SK-N-MC (cell line): Measurements from ENCODE around the gene ASTN2.

Experiments
- EZH2 ChIP-seq: fragments of 200-600 bp; sonication (generic); IDR thresholded peaks from one replicate; pipeline ENCODE4 v1.6.1; 2017; ENCODE audit warnings: antibody characterized with exemption
- FOXP2 ChIP-seq: optimal IDR thresholded peaks from 2 replicates; pipeline ENCODE3; 2011; ENCODE audit warnings: mild to moderate bottlenecking, moderate library complexity; ENCODE audit not compliant: insufficient read depth; ENCODE audit errors: extremely low read length, control extremely low read depth
- POLR2AphosphoS5 ChIP-seq: IDR thresholded peaks from 2 replicates; pipeline ENCODE4 v1.6.1; 2012; ENCODE audit warnings: mild to moderate bottlenecking, low read depth, low read length, borderline replicate concordance

DNA sequence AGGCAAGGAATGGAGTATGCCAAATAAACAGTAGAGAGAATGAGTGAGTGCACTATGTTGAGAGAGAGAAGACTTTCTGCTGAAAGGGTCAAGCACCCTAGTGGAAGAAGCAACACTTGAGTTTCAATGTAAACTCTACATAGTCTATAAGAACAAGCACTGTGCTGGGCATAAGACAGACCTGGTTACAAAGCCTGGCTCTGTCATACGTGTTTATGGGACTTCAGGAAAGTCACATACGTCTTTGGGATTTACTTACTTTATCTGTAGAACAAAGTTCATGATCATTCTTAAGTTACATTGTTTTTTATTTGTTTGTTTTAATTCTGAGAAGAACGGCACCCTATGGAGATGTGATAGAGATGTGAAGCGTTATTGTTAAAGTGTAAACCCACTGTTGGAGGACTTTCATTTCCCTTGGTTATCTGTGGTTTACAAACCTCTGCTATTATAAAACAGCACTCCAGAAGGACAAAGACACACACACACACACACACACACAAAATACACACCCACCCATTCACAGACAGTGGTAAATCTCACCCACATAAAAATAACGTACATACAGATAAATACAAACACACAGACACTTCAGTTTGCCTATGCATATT lies 798.4 kb downstream of the ASTN2 start:
- no peak for TF ChIP-seq POLR2AphosphoS5
- no peak for TF ChIP-seq EZH2
- TF ChIP-seq FOXP2 = no peak
